ENCODE measurements around the gene ZSCAN10.

ZSCAN10 gene

DNA sequence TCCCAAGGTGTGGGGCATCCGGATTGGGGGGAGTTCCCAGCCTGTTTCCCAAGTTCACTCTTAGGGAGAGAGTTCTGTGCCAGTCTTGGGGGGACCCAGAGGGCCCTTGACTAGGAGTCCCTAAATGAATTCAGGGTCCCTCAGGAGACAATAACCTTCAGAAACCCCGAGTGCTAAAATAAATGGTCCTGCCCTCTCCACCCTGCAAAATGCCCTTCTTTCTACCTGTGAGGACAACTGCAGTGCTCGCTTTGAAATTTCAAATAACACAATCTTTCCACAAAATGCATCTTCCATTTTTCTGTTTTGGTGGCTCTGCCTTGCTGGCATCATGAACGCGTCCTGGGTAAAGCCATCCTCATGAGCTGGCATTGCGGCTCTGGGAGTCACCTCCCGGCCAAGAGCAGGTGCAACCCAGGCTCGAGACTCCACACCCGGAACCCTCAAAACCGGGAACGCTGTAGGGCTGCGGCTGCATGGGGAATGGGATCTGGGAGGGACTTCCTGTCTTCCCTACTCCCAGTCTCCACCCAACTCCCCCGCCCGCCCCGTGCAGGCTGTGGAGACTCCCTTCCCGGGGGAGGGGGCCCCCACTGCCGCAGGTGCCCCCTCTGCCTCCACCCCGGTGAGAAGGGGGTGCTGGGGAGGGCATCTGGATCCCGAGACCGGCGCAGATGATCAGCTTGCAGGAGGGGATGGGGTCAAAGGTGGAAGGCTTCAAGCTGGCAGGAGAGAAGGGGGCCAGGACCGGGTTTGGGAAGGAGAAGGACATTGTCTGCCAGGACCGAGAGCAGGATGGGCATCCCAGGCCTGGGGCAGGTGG lies 13.2 kb upstream of the ZSCAN10 start, which contains the start of gene ZNF205:
ZNF205 (plus strand) TSS at position 529 of the 823 bp plus-strand sequence. CDS start 845 bp downstream, outside the sequence.
- DNase-seq (ENCODE audit: low read depth), result peak; percentile 71

DNA sequence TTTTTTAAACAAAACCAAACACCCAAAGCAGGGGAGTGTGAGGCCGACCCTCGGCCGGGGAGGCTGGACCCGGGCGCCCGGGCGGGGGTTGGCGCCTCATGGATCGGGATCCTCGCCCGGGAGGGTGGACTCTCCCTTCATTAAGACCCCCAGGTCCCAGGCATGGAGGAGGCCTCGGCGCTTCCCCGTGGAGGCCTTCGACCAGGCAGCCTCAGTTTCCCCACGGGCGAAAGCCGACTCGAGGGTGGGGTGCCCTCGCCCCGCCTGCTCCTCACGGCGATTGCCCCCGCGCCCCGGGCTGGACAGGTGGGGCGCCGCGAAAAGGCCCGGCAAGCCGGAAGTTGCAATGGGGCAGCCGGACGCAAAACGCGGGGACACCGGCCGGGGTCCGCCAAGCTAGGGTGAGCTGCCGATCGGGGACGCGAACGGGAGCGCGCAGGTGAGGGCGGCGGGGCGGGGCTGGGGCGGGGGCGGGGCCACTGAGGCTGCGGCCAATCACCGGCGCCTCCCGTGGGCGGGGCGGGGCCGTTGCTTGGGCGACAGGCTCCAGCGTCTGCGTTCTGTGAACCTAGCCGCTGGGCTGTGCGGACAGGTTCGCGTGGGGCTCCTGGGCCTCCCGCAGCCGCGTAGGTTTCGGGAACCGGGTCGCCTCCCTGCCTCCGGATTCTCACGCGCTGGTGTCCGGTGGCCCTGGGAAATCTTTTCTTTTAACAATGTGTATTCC lies 7.3 kb upstream of the ZSCAN10 start:
- DNase-seq (ENCODE audit: low read depth), result peak; percentile 87

DNA sequence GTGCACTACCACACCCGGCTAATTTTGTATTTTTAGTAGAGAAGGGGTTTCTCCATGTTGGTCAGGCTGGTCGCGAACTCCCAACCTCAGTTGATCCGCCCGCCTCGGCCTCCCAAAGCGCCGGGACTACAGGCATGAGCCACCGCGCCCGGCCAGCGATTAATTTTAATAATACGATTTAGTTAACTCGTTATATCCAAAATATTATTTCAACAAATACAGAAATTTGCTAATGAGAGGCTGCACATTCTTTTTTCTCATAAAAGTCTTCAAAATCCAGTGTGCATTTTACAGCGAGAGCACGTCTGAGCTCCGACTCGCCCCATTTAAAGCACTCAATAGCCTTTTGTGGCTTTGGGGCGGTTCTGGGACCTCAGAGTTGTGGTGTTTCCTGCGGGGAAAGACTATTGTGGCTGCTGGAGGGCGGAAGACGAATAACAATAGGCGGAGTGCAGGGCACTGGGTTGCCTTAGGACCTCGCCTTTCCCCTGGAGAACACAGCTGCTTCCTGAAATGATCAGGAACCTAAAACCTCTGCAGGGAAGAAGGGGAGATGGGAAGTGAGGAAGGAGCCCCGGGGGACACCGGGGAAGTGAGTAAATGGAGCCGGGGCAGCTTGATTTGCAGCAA lies 2.9 kb upstream of the ZSCAN10 start:
- DNase-seq (ENCODE audit: low read depth), result no peak

DNA sequence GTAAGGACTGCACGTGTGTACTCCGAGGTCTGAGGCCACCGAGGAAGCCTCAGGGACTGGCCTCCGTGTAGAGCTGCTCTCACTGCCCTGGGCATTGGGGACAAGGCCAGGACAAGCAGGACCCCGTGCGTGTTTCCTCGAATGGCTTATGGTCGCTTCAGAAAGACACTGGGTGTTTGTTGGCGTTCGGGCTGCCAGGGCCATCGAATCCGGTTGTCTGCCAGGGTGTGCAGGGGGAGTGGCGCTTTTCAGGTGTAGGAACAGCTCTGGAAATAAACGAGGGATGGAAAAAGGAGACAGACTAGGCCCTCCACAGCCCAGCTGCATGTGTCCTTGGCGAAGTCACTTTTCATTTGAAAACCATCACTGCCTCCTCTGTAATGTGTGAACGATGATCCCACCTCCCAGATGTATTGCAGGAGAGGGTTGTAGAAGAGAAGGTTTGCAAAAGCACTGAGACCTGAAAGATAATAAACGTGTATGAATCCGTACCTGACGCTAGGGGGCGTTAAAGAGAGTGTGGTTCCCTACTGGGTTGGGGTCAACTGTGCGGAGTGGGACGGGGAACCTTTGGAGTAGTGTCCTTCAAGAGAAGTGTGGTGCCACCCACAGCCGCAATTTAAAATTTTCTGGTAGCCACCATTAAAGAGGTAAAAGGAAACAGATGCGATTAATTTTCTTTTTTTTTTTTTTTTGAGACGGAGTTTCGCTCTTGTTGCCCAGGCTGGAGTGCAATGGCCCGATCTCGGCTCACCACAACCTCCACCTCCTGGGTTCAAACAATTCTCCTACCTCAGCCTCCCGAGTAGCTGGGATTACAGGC lies 2.1 kb upstream of the ZSCAN10 start:
- peak; percentile 42 for DNase-seq (ENCODE audit: low read depth)

DNA sequence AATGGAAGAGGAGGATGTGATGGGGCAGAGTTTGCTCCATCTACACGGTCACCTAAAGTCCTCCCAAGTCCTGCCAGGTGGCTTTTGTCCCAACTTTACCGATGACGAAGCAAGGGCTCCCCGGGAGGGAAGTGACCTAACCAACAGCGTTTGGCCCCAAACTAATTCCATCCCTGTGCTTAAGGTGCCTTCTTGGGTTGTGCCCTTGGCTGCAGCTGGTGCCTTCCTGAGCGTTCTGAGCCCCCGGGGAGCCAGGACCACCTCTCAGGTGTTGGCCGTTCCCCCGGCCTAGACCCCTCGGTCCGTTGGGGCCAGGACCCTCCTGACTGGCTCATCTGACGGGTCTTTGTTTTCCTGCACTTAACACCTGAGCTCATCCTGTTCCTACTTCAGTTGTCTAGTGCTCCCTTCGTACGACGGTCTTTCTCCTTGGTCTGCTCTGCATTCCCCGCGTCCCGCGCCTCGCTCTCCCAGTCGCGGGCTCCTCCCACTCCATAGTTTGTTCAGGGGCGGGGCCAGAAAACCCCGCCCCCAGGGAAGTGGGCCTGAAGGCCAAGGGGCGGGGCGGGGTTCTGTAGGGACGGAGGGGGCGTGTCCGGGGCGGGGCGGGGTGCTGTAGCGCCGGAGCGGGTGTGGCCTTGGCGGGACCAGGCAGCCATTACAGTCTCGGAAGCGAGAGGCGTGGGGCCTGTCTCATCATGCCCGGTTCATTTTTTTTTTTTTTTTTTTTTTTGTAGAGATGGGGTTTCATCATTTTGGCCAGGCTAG lies 822 bp upstream of the ZSCAN10 start:
- peak; percentile 92 for DNase-seq (ENCODE audit: low read depth)

DNA sequence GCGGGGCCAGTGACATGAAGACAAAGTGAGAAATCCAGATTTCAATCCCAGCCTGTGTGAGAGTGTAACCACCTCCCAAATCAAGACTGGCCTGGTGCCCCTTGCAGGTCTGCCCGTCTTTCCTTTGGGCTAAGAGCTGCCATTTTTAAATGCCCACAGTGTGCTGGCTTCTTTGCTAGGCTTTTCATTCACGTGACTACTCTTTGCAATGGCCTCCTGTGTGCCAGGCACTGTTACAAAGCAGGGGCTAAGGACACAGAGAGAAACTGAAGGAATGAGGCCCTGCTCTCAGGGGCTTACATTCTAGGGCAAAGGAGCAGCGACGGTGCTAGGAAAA lies 269 bp upstream of the ZSCAN10 start:
- no peak for DNase-seq (ENCODE audit: low read depth)

DNA sequence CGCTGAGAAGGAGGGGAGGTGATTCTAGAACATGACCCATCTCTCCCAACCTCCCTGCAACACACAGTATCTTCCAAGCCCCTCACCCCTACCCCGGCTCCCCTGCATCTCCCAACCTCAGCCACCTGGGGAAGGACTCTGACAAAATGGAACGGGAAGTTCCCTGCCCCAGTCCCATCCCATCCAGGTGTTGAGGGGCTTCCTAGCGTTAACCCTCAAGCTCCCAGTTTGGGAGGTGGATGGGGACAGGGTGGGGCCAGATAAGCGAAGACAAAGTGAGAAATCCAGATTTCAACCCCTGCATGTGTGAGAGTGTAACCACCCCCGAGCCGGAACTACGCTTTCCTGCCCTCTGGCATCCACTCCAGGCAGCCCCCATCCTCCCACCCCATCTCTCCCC lies 1.8 kb downstream of the ZSCAN10 start:
- DNase-seq (ENCODE audit: low read depth), result no peak

DNA sequence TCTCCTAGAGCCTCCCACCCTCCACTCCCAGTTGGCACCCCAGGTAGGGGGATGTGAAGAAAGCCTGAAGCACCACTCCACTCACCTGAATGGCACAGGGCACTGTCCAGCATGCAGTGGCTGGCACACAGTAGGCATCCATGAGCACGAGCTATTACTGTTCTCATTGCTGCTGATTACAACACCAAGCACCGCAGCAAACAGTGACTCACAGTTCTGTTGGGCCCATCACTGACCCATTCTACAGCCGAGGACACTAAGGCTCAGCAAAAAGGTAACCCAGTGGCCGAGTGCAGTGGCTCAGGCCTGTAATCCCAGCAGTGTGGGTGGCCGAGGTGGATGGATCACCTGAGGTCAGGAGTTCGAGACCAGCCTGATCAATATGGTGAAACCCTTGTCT lies 2.7 kb downstream of the ZSCAN10 start:
- DNase-seq (ENCODE audit: low read depth), result no peak

DNA sequence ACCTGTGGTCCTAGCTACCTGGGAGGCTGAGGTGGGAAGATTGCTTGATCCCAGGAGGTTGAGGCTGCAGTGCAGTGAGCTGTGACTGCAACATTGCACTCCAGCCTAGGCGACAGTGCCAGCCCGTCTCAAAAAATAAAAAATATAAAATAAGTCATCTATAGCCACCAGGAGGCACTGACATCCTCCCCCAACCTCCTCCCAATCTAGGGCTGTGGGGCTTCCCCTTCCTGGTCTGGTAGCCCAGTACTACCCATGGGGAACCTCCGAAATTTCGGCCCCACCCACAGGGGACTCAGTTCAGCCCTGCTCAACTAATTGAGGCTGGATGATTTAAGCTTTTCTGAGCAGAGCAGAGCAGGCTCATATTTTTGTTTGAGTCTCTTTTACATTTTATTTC lies 3.2 kb downstream of the ZSCAN10 start:
- no peak for DNase-seq (ENCODE audit: low read depth)

DNA sequence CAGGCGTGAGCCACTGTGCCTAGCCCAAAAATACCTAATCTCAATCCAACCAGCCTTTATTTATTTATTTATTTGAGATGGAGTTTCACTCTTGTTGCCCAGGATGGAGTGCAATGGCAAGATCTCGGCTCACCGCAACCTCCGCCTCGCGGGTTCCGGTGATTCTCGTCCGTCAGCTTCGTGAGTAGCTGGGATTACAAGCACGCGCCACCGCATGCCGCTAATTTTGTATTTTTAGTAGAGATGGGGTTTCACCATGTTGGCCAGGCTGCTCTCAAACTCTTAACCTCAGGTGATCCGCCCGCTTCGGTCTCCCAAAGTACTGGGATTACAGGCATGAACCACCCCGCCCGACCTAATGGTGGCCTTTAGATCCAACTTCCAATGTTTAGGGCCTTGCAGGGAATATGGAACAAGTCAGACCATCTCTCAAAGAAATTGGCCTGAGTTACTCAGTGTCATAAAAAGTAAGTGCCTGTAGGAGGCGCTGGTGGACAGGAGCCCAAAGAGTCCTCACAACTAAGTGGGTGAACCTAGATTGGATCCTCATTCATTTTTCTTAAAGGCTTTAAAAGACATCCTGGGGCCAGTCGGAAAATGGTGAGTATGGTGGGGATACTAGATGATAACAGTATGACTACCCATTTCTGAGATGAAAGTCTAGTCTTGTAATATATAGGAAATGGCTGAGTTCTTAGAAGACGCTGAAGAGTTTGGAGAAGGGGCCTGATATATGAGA lies 4.6 kb downstream of the ZSCAN10 start:
- DNase-seq (ENCODE audit: low read depth), result peak; percentile 42

DNA sequence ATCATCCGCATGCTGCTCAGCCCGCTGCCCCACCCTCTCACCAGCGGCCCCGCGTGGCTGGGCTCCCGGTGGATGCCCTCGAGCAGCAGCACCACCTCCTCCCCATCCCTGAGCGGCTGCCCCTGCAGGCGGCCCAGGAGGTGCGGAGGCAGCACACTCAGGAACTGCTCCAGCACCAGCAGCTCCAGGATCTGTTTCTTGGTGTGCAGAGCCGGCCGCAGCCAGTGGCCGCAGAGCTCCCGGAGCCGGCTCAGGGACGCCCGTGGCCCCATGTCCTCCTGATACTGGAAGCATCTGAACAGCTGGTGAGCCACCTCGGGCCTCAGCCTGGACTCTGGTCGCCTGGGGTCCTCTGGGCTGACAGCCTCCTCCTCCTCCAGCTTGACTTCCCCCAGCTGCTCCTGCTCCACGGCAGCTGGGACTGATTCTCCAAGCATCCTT lies 6.6 kb downstream of the ZSCAN10 start:
- DNase-seq (ENCODE audit: low read depth), result no peak

DNA sequence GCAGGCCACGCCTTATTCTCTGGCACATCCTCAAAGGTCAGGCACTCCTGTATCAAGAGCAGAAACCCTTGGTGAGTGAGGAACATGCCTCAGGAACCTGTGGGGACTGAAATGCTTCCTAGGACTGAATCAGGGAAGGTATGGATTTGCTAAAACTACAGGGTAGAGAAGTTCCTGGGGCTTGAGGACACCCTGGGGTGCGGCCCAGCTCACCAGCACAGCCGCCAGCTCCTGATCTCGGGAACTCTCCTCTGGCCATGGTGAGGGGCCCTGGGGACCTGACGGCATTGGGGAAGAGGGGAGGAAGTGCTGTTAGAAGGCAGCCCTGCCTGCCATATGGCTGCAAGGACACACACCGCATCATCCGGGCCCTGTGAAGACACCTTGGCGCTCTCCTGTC lies 7.5 kb downstream of the ZSCAN10 start:
- DNase-seq (ENCODE audit: low read depth), result no peak

DNA sequence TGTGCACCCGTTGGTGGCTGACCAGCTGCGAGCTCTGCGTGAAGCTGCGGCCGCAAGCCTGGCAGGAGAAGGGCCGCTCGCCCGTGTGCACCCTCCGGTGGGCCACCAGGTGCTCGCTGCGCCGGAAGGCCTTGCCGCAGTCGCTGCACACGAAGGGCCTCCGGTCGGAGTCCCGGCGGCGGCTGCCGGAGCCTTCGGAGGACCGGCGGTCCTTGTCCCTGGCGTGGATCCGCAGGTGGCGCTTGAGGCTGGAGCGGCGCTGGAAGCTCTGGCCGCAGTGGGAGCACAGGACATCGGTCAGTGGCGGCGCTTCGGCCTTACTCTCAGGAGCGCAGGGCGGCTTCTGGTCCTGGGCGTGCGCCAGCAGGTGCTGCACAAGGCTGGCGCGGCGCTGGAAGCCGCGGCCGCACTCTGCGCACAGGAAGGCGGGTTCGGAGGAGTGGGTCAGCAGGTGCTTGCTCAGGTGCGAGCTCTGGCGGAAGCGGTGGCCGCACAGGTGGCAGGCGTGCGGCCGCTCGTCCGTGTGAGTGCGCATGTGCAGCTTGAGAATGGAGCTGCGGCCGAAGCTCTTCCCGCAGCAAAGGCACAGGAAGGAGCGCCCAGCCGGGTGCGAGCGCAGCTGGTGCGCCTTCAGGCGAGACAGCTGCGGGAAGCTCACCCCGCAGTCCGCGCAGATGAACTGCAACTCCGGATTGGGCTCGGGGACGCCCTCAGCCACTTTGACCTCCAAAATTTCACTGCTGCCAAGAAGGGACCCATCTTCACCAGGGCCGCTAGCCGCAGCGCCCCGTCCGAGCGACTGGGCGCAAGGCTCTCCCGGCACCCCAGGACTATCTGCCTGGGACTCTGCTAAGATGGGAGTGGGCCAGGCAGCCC lies 9.1 kb downstream of the ZSCAN10 start:
- no peak for DNase-seq (ENCODE audit: low read depth)

DNA sequence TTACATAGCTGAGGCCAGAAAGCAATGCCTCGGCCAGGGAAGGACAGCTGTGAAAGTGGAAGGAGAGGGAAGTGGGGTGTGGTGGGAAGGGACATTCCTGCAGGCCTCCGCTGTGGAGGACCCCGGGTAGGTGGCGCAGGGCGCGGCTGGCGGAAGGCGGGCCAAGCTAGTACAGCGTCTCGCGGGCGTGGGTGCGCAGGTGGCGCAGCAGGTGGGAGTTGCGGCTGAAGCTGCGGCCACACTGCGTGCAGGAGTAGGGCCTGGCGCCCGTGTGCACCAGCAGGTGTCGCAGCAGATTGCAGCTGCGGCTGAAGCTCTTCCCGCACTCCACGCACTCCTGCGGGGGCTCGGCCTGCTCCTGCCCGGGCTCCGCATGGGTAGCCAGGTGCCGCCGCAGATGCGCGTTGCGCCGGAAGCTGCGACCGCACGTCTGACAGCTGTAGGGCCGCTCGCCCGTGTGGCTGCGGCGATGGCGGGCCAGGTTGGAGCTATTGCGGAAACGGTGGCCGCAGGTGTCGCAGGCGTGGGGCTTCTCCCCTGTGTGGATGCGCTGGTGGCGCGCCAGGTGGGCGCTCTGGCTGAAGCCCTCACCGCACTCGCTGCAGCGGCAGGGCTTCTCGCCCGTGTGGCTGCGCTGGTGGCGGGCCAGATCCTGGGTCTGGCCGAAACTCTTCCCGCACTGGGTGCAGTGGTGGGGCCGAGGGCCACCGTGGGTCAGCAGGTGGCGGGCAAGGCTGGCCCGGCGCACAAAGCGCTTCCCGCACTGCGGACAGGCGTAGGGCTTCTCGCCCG lies 10.0 kb downstream of the ZSCAN10 start:
- no peak for DNase-seq (ENCODE audit: low read depth)

DNA sequence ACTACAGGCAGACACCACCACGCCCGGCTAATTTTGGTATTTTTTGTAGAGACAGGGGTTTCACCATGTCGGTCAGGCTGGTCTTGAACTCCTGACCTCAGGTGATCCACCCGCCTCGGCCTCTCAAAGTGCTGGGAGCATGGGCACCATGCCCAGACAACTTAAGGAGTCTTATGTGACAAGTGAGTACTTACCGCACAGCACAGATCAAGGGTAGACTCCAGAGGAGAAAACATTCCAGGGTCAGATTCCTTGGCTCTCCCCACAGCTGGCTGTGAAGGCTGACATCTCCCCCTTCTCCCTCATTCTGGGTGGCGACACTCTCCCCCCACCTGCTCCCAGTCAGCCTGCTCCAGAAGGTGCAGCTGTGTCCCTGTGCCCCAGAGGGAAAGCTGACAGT lies 10.6 kb downstream of the ZSCAN10 start:
- DNase-seq (ENCODE audit: low read depth), result no peak

DNA sequence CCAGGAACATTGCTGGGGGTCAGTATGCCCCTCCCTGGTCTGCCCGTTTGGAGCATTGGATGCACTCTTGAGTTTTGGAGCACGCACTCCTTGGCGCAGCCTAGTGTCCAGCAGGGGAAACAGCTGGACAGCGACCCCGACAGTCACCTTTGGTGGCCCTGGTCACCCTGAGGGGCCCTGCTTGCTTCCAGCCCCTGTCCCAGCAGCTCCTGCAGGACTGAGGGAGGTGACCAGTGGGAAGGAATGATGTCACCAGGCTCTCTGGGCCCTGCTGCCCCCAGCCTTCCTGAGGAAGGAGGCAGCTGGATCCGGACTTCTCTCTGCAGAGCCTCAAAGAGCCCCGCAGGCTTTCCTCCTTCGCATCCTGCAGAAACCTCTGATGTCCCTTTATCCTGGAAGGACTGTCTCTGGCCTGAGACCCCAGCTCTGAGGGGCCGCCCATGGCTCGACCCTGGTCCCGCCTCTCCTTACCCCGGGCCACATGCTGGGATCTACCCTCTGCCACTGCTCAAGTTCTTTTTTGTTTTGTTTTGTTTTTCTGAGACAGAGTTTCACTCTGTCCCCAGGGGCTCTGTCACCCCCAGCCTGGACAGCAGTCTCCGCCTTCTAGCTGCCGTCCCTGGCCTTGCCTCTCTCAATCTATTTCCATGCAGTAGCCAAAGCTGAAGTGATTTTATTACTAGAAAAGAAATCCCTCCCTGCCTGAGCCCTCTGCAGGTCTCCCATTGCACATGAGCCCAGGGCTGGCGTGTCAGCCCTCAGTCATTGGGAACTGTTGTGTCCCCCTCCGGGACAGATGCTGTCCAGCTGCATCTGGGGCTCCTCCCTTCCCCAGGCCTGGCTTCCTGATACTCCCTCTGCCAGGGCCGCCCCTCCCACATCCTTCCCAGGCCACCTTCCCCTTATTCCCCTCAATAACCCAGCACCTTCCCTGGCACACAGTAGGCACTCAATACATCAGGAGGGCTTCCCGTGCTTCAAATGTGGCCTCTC lies 11.6 kb downstream of the ZSCAN10 start:
- no peak for DNase-seq (ENCODE audit: low read depth)

DNA sequence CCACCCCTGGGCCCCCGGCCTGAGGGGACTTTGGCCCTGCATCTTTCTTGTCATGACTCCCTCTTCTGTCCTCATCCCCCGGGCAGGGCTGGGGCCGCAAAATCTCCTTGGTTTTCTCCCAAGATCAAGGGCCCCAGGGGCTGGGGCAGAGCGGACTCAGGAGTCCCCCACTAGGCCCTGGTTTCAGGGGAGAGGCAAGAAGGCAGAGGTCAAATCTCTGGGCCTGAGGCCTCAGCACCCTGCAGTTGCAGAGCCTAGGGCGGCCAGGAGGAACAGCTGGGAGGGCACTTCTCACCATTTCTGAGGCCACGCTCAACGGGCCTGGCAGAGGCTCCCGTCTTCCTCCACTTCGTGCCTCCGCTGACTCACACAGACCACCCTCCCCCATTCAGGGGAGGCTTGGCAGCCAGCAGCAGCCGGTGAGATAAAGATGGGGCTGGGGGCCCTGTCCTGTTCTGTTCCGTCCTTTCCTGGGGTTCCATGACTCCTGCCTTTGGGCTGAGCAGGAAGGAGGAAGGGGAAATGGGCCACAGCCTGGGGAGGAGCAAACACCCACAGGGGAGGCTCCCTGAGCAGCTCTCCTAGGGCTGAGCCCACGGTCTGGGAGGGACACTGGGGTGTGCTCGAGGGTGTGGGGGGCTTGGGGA lies 12.4 kb downstream of the ZSCAN10 start:
- DNase-seq (ENCODE audit: low read depth), result no peak
